GM21528 (cell line): ENCODE measurements around the gene SPTB.

Experiments
- ATAC-seq: cut with Tn5 transposase; IDR thresholded peaks from one replicate; pipeline ENCODE4 v1.9.1; 2021; ENCODE audit warnings: mild to moderate bottlenecking, moderate library complexity; ENCODE audit not compliant: unreplicated experiment, low FRiP score

Gene SPTB

DNA sequence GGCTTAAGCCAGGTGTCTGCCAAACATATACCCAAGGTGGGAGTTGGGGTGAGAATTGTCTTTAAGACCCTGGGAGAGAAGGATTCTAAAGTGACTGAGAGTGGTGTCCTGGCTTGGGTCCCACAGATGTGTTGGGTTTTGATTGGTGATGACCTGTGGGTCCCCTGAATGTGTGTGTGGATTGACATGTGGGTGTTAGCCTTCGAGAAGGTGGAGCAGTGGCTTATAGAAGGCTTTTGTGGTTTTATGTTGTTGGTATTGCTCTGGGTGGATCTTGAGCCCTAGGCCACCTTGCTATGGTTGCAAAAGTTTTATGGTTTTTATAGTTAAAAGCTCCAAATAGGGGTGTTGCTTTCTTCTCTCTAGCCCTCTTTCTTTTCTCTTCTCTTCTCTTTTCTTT lies 145.8 kb downstream of the SPTB start:
- no peak for ATAC-seq

DNA sequence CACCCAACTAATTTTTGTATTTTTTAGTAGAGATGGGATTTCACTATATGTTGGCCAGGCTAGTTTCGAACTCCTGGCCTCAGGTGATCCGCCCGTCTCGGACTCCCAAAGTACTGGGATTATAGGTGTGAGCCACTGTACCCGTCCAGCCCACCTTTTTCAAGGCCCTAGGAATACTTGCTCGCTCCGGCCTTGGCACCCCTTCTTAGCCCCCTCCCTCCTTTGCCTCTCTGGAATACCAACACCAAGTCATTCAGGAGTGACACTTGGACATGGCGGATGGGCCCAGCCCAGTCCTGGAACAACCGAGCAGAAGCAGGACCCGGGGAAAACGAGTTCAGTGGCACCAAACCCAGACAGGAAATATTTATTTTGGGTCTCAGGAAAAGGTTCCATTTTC lies 146.4 kb downstream of the SPTB start:
- no peak for ATAC-seq

DNA sequence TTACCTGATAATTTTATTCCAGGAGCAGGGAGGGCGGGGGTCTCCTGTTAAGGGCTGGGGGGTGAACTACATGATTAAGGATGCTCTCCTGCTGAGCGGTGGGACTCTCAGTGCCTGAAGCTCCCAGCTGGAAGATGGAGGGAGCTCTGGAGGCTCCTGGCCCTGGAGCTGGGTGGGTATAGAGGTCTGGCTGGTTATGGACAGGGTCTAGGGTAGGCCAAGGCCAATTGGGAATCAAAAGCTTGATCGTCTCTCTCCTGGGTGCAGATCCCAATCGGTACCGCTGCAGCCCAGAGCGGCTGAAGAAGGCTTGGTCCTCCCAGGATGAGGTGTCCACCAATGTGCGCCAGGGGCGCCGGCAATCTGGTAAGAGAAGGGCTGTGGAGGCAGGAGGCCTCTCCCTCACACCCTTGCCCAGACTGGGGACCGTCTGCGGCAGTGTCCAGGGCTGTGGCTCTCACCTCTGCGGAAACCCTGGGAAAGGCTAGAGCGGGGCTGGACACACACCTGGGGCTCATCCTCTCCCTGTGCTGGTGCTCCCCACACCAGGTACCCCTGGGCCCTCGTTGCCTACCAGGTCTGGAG lies 147.1 kb downstream of the SPTB start:
- ATAC-seq, result no peak

DNA sequence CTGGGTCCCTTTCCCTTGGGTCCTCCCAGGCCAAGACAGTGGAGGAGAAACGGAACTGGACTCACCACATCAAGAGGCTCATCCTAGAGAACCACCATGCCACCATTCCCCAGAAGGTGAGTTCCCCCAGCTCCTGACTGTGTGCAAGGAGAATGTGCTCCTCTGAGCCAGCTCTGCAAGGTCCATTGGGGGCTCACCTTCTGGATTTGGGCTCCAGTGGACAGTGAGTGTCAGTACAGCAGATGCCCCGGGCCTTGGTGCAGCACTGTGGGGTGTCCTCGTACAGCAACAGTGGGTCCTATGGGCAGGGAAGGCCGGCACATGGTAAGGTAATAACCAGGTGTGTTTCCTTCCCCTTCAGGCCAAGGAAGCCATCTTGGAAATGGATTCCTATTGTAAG lies 147.6 kb downstream of the SPTB start:
- no peak for ATAC-seq

DNA sequence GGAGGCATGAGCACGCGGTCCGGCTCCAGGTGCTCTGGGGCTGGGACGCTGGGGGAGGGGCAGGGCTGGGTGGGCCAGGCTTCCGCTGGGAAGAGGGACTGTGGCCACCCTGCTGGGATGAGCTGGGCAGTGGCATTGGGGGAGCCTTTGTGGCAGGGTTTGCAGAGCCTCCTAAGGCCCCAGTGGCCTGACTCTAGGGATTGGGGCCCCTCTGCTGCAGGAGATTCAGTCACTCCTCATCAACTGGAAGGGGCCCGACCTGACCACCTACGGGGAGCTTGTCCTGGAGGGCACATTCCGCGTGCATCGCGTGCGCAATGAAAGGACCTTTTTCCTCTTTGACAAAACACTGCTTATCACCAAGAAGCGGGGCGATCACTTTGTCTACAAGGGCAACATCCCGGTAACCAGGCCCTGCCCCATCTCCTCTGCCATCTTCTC lies 148.5 kb downstream of the SPTB start:
- ATAC-seq, result no peak

DNA sequence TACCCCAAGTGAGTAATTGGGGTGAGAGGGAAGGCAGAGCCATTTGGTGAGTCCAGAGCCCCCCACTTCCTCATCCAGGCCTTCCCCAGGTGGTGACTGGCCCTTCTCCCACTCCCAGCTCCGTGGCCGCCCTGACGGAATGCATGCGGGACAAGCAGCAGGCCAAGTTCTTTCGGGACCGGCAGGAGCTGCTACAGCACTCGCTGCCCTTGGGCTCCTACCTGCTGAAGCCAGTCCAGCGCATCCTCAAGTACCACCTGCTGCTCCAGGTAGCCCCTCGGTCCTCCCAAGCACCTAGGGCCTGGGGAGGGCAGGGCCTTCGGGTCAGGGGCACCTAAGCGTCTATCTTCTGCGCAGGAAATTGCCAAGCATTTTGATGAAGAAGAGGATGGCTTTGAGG lies 149.0 kb downstream of the SPTB start:
- no peak for ATAC-seq

DNA sequence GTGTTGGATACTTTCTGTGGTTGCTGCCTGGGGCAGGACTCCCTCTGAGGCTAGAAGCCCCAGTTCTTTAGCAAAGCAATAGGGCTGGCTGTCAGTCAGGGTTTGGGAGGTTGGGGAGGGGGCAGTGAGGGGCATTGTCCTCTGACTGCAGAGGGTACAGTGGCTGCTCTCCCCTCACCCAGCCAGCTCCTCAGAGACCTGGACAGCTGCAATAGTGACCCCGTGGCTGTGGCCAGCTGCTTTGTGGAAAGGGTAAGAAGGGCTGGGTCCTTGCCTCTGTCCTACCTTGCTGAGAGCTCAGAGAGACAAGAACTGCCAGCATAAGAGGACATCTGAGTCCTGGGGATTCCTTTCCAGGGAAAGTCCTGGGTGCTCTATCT lies 149.7 kb downstream of the SPTB start:
- ATAC-seq, result no peak

DNA sequence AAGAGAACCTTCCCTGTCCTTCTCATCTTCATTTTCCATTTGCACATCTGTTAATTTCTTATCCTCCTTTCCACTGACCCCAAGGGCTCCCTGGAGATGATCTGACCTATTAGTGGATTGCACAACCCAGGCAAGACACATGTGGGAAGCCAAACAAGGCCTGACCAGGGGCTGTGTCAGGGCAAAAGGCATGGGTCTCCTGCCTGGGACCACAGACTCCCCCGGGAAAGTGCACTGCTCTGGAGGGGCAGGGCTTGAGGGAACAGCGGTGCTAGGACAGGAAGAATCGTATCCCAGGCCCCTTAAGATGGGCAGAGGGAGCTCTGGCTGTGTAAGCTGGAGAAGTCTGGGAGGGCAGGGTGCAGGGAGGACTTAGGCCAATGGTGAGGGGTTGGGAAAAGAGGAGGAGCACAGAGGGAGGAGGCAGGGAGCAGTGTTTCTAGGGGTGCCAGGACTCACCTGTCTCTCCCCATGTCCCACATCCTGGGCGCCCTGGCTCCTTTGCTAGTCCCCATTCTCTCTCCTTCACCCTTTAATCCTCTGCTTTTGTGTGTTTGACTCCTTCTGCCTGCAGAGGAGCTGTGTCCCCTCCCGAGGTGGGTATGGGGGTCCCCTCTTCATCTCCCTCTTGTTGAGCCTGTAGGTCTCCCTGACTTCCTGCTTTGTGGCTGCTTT lies 150.2 kb downstream of the SPTB start:
- no peak for ATAC-seq

DNA sequence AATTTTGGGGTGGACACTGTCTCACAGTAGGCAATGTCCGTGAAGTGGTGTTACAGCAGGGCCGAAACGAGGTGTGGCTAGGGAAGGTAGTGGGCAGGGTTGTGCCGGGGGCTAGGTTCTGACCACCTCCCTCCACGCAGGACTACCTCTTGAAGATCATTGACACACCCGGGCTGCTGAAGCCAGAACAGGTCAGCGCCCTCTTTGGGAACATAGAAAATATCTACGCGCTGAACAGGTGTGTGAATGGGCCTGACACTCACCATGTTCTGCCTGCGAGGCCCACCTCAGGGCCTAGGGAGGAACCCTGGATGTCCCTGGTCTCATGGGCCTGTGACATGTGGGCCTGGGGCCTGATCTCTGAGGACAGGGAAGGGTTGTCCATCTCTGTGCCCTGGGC lies 150.9 kb downstream of the SPTB start:
- no peak for ATAC-seq

DNA sequence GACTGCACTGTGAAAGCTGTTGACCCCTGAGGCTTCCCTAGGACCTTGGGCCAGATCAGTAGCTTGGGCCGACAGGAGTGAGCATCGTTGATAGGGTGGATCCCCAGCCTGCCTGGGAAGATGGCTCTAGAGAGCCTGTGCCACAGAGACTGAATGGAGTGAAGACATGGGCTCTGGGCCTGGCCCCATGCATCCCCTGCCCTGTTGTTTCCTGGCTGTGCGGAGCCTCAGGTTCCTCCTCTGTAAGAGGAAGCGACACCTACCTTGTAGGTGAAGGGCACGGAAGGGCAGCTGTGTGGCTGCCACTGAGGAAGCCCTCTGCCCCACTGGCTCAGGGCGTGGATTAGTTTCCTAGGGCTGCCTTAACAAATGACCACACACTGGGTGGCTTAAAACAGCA lies 151.6 kb downstream of the SPTB start:
- no peak for ATAC-seq

DNA sequence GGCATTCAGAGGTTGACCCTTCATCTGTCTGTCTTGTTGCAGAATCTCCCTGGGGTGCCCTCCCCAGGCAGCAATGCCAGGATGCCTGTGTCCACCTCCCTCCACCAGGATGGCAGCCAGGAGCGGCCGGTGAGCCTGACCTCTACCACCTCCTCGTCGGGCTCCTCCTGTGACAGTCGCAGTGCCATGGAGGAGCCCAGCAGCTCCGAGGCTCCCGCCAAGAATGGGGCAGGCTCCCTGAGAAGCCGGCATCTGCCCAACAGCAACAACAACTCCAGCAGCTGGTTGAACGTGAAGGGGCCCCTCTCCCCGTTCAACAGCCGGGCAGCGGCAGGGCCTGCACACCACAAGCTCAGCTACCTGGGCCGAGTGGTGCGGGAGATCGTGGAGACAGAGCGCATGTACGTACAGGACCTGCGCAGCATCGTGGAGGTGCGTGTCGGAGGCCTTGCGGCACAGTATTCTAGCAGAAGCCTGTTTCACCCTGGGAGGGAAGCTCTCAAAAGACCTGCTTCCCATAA lies 152.1 kb downstream of the SPTB start:
- ATAC-seq, result no peak

DNA sequence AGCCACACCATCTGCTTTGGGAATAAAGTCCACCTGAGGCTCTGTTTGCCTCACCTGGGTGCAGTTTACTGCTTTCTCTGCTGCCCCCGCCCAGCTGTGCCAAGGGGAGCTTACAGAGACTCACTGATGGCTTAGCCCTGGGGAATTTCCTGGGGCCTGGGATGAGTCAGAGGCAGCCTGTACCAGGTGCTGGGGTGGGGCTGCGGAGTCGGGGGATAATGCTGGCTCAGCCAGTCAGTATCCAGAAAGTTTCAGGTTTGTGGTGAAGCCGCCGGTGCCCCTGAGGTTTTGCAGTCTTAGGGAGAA lies 153.2 kb downstream of the SPTB start:
- ATAC-seq, result no peak

DNA sequence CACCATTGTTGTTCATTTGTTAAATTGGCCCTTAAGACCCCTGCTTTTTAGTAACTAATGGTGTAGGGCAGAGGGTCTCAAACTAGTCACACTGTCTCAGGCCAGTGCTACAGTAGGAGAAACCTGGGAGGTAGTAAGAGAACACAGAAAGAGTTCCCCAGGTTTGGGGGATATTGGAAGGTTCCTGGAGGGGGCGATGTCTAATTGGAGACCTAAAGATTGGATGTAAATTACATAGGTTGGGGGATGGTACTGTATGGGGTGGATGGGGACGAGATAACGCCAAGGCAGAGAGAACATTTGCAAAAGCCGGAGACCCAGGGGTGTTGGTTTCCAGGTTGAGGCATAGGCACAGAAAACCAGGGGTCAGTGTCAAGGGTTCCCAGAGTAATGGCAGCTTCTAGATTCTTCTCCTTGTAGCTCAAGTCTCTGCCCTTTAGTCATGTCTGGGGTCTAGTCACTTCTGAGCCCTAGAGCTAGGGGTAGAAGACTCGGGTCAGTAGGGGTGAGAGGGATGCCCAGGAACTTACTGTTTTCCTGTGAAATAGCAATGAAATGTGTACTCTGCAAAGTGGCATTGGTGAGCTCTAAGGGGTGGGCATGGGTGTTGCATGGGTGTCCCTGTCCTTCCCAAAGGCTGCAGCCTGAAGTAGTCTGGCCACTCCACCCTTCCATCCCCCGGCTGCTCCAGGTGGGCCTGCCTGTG lies 153.7 kb downstream of the SPTB start:
- no peak for ATAC-seq

DNA sequence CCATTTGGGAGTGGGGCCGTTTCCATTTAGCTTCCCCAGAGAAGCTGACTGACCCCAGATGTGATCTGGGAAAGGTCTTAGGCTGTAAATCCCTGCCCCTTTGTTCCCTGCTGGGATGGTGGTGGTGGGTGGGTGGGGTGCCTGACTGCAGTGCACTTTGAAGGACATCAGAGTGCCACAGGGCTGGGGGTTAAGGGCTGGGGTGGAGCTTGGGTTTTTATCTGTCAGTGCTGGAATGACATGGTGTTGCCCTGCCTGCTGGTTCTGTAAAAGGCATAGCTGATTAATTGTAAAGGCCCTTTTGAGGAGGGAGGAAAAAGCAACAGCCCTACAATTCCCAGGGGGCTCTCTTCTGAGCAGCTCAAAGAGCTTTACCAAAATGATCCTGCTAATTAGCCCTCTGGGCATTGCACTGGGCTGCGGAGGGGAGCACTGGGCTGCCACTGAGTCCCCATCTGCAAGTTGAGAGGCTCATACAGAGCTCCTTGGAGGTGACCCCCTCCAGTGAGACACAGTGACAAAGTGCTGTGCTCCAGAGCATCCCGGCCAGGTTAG lies 154.4 kb downstream of the SPTB start:
- ATAC-seq, result no peak

DNA sequence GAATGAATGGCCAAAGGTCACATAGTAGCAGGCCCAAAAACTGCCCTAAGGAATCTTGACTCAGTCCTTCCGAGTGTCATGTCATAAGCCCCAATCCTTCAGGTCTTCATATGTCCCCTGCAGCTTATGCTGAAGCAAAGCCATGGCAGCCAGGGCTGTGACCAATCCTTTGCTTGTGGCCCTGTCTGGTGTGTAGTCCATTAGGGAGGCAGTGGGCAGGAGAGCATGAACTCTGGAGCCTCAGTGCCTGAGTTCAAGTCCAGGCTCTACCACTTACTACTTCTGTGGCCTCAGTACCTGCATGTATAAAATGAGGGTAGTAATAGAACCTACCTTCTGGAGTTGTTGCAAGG lies 155.2 kb downstream of the SPTB start:
- no peak for ATAC-seq

DNA sequence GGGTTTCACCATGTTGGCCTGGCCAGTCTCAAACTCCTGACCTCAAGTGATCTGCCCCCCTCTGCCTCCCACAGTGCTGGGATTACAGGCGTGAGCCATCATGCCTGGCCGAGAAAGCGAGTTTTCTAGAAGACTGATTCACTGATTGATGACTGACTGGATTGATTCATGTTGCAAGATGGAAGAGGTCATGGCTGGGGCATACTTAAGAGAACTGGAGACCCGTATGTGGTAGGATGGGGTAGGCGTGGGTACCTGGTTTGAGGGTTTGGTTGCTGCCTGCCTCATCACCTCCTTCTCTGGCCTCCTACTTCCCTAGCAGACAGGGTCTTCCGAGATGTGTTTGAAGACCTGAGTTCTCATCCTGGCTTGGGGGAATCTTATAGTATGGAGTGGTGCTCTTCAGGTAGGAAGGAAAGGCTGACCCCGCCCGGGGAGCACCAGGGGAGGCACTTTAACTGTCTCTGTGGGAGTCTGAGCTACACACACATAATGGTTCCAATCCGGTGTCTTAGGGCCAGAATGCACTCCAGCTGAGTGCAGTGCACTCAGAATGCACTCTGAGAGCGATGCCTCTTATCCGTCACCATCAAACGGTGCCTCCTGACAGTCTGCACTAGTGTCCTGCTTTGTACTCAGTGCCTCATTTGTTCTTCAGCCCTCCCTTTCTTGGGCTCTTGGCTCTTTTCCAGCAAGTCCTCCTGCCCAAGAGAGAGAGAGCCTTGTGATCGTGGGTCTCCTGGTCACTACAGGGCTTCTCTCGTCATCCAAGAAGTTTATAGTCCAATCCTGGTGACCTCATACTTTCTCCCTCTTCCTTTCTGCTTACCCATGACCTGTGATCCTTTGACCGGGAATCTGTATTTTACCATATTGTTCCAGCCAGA lies 155.8 kb downstream of the SPTB start:
- ATAC-seq, result no peak

DNA sequence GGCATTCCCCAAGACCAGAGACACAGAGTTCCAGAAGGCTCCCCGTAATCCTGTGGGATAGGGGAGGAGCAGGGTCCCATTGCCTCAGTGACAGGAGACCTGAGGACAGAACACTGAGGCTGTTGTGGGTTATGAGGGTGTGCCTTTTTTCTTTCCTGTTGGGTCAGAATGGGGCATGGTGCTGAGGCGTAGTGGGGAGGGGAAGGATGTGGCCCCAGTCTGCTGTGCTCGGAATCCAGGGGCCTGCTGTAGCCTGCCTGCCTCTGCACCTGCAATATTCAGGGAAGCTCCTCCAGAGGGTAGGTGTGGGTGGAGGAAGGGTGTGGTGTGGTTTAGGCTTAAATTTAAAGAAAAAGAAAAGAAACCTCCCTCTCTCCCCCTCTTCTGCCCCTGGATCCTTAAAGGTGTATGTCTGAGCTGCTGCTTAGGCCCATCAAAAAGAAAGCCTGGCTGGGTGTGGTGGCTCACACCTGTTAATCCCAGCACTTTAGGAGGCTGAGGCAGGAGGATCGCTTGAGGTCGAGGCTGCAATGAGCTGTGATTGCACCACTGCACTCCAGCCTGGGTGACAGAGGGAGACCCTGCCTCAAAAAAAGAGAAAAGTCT lies 156.8 kb downstream of the SPTB start:
- no peak for ATAC-seq

DNA sequence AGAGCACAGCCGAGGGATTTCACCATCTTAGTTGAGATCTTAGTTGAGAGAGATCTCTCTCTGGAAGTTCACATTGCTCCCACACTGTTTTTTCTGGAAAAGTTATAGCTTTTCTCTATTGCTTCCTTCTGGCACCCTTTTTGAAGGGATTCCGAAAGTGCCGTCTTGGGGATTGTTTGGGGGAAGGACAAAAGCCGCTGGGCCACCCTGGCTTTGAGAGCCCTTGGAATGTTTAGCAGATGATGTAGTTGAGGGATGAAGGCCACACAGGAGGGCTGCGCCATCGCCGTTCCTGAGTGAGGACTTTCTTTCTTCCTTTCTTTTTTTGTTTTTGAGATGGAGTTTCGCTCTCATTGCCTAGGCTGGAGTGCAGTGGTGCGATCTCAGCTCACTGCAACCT lies 157.8 kb downstream of the SPTB start:
- ATAC-seq, result no peak

DNA sequence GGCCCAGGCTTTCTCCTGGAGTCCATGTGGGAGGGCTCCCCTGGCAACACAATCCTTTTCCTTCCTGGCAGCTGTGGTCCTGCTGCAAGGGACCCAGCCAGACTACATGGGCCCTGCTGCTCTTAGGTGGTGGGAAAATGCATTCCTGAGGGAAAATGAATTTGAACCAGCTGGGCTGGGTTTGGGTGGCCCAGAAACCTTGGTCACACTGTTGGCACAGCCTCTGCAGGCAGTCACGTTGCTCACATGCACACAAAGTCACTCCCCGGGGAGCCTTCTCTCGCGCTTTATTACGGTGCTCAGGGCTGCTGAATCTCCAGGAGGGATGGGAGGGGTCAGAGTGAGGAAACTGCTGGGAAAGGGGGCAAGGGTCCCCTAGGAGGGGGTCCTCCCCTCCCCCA lies 158.3 kb downstream of the SPTB start:
- ATAC-seq, result no peak

DNA sequence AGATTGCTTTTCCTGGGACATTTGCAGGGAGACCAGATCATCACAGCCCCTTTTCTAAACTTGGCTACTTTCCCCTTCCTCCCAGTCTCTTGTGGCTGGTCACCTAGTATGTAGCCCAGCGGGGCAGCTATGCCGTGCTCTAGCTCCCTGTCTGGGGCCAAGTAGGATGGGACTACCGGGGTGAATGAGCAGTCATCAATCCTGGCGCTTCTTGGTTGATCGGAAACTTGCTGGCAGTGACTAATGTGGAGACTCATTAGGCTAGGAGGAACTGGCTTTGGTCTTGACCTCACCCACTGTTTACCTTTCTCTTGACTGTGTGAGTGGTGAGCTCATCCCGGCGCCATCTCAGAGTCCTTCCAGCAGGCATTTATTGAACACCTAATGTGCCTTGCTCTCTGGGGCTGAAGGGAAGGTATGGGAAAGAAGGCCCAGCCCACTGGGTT lies 159.6 kb downstream of the SPTB start:
- ATAC-seq, result no peak
